Measurements from ENCODE around the gene FRAS1. TPM values are rescaled to one million over a fixed set of nuclear protein-coding genes. Genes with fewer than 3 reads are reported as not detected.

FRAS1 gene
- total and polyA plus RNA-seq, 9 of the 15 experiments (the other 6 are each of a cell fraction or from before 2014, with no cell fraction given): under 0.01 to 0.11 (median 0.04) TPM; not detected in 2

GRCh38 chr4:78149751-78150542 is 92.8 kb downstream of the FRAS1 start (continued):
- TF ChIP-seq NR0B1 (IDR thresholded peaks at IDR 0.05; ENCODE audit: partially characterized antibody) (no peak), ARID4B (CRISPR knock-in tag; IDR thresholded peaks at IDR 0.05) (no peak), HMBOX1 (IDR thresholded peaks at IDR 0.05) (no peak), TAL1 (IDR thresholded peaks at IDR 0.05) (no peak)
